HL-60/S4 (cell line): ENCODE data around the gene ACER1.
"Not testable (repeated sequence)": the region's sequence is repeated elsewhere in the genome, so short reads cannot be mapped to it uniquely, and the experiment has no call there.

ENCODE experiments used
- in situ Hi-C: fragments of 300-500 bp; cut with MboI; formaldehyde crosslinking; loops from 2 replicates; pipeline ENCODE4 v1.14.3; 2022; ENCODE audit warnings: low sequenced_read_pairs

ACER1 gene

DNA sequence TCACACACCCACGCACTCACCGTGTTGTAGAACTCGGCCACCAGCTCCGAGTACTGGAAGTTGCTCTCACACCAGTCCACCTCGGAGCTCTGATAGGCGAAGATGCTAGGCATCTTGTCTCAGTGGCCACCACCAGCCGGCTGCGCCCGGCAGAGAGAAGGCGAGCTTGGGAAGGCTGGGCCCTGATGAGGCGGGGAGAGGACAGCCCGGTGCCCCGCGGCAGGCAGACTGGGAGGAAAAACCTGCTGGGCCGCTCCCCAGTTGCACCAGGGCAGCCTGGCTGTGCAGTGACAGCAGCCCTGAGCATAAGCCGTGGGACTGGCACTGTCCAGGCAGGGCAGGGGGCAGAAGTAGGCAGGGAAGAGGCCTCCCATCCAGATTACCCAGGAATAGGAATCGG lies at the start of gene ACER1:
Gene ACER1 (minus strand): TSS at position 174 of the 400 bp plus-strand sequence. CDS start 61 bp downstream, at position 113.
- in situ Hi-C loops = no loop called here

DNA sequence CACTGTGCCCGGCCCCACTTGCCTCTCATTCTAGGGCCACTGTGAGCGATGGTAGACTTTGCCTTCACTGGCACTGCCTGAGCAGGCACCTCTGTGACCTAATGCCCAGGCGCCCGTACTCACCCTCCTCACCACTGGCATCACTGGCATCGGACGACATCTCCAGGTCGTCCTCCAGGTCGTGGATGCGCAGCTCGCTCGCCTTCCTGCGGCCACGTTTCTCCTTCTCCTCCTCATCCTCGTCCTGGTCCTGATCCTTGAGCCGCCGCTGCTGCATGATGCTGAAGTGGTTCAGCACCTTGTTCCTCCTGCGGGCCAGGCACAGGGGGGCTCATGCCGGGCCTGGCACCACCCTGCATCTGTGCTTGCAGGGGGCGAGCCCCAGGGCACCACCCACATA lies 49.8 kb upstream of the ACER1 start:
- in situ Hi-C loops = no loop called here

GRCh38 chr19:6381030-6381750 lies 47.8 kb upstream of the ACER1 start:
- in situ Hi-C loops = no loop called here

DNA sequence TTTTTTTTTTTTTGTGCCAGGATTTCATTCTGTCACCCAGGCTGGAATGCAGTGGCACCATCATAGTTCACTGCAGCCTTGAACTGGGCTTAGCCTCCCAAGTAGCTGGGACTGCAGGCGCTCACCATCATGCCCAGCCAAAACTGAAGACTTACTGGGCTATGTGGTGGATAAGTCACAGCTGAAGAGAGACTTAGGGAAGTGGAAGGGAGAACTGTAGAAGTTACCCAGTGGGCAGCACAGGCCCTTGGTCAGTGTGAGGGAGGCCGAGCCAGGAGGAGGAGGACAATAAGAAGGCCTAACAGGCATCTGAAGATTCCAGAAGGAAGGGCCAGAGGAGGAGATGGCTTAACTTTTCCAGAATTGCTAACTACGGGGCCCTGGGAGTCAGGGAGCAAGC lies 46.3 kb upstream of the ACER1 start:
- in situ Hi-C loops = no loop called here

DNA sequence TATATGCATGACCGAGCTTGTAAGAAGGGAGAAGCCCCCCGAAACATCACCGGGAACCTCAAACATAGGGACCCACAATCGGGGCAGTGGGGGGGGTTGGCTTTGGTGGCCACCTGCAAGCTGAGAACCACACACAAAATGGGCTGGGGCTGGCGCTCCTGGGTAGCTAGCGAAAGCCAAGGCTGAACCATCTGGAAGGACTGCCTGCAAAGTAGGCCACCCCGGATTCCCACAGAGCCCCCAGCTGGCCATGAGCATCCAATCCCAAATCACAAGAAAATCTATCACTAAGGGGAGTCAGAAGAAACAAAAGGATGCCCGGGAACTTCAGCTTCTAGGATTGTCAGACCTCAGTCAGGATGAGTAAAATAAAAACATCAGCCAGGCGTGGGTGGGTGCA lies 45.1 kb upstream of the ACER1 start:
- in situ Hi-C loops = no loop called here

DNA sequence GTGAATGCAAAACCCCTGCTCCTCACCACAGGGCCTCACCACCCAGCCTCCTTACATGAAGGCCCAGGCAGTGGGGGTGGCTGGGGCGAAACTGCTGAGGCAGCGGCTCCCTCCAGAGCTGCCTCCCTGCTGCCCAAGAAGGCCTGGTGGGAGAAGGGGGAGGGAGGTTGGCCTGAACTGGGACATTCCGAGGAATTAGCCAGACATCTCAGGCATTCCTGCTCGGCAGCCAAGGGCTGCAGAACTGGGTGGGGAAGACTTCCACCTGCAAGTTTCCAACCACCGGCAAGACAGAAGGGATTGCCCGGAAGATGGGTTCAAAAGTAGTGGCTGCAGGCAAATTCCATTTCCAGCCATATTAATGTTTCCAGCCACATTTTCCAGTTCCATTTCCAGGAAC lies 44.6 kb upstream of the ACER1 start:
- in situ Hi-C loops = no loop called here

- in situ Hi-C loops = no loop called here
Measured at GRCh38 chr19:6376512-6377190, 43.2 kb upstream of the ACER1 start.

DNA sequence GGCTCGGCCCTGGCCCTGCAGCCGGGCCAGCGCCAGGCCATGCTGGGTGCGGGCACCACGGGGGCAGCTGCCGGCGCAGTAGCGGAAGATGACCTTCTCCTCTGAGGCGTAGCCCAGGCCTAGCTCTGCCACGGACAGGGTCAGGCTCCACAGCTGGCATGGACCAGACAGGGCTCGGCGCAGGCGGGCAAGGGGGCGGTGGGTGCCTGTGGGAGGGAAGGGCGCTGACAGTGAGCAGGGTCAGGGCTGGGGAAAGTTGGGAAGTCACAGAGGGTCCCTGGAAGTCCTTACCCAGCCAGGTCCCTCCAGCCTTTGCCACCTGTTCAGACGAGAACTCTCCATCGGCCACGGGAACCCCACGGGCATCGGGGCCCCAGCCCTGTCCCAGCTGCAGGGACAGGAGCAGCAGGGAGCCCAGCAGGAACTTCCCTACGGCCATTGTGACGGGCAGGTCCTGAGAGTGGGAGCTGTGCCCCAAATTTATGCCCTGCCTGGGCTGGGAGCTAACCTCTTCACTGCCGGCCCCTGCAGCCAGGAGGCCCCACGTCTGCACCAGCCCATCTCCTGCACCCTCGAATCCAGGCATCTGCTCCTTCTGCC lies 42.1 kb upstream of the ACER1 start, which contains the start of gene PSPN:
Gene PSPN (minus strand): TSS at position 523 of the 600 bp plus-strand sequence. CDS start 84 bp downstream, at position 439.
- in situ Hi-C loops = no loop called here

- in situ Hi-C loops = no loop called here
Measured at GRCh38 chr19:6374711-6375410, 41.4 kb upstream of the ACER1 start.

DNA sequence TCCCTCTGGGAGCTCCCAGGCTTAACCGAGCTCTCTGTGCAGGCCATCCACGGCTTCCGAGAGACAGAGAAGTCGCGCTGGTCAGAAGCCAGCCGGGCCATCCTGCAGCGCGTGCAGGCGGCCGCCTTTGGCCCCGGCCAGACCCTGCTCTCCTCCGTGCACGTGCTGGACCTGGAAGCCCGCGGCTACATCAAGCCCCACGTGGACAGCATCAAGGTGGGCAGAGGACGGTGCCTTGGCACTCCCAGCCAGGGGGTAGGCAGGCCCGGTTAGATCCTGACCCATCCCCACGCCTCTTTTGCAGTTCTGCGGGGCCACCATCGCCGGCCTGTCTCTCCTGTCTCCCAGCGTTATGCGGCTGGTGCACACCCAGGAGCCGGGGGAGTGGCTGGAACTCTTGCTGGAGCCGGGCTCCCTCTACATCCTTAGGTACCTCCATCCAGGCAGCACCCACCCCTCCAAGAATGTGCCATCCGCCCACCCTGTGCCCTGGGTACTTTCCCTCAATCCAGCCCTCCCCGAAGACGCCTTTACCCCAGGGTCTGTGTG lies 40.8 kb upstream of the ACER1 start:
- in situ Hi-C loops = no loop called here

- in situ Hi-C loops = no loop called here
Measured at GRCh38 chr19:6373813-6374108, 40.3 kb upstream of the ACER1 start.

- in situ Hi-C loops = no loop called here
Measured at GRCh38 chr19:6373096-6373812, 39.8 kb upstream of the ACER1 start.

GRCh38 chr19:6372594-6373095 lies 39.2 kb upstream of the ACER1 start, which contains the start of gene ALKBH7:
ALKBH7 (plus strand) TSS chr19:6372794; CDS start chr19:6372821, 27 bp downstream.
- in situ Hi-C loops = no loop called here

GRCh38 chr19:6364353-6364752 lies 30.9 kb upstream of the ACER1 start:
- in situ Hi-C loops = no loop called here

GRCh38 chr19:6362351-6362801 lies 29.0 kb upstream of the ACER1 start:
- in situ Hi-C loops = no loop called here

DNA sequence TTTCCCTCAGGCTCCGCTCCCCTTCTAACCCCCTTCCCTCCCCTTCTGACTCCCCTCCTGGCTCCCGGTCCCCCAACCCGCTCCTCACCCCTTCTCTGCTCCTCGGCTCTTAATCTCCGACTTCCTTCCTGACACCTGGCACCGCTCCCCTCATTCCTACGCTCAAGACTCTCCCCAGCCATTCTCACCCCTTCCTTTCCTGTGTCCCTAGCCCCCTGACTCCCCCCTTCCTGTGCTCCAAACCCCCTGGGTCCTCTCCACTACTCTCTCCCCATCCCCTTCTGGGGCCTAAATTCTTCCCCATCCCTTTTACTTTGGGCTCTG lies 28.6 kb upstream of the ACER1 start:
- in situ Hi-C loops = no loop called here

DNA sequence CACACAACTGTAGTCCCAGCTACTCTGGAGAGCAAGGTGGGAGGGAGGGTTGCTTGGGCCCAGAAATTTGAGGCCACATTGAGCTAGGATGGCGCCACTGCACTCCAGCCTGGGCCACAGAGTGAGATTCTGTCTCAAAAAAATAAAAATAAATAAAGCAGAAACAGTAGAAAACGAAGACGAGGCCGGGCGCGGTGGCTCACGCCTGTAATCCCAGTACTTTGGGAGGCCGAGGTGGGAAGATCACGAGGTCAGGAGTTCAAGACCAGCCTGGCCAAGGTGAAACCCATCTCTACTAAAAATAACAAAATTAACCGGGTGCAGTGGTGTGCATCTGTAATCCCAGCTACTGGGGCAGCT lies 27.4 kb upstream of the ACER1 start:
- in situ Hi-C loops = not testable (repeated sequence)

DNA sequence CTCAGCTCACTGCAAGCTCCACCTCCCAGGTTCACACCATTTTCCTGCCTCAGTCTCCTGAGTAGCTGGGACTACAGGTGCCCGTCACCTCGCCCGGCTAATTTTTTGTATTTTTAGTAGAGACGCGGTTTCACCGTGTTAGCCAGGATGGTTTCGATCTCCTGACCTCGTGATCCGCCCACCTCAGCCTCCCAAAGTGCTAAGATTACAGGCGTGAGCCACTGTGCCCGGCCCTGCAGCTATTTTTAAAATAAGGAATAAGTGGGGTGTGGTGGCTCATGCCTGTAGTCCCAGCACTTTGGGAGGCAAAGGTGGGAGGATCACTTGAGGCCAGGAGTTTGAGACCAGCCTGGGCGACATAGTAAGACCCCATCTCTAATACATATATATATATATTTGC lies 27.0 kb upstream of the ACER1 start:
- in situ Hi-C loops = not testable (repeated sequence)

- in situ Hi-C loops = no loop called here
Measured at GRCh38 chr19:6359568-6360341, 26.3 kb upstream of the ACER1 start.

DNA sequence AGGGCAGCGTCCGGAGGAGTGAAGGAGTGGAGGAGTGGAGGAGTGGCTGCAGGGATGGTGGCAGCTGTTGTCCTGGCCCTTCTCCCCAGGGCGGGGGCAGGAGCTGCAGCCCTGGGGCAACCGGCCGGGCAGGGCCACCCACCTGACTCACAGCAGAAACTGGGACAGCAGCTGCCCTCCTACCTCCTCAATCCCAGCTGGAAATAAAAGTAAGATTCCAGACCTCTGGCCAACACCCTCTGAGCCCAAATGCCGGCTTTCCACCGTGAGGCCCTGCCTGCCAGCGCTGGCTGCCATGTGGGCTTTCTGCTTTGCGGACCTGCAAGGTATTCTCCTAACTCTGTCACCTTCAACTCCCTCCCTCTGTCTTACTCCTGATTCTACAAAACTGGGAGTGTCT lies 24.6 kb upstream of the ACER1 start:
- in situ Hi-C loops = no loop called here
